ENCODE data around the gene IDI1. TPM values are rescaled to one million over a fixed set of nuclear protein-coding genes. Genes with fewer than 3 reads are reported as not detected.

Gene IDI1
- total and polyA plus RNA-seq, 2 experiments from 2014 or later, result 33.7 to 42.9 TPM

DNA sequence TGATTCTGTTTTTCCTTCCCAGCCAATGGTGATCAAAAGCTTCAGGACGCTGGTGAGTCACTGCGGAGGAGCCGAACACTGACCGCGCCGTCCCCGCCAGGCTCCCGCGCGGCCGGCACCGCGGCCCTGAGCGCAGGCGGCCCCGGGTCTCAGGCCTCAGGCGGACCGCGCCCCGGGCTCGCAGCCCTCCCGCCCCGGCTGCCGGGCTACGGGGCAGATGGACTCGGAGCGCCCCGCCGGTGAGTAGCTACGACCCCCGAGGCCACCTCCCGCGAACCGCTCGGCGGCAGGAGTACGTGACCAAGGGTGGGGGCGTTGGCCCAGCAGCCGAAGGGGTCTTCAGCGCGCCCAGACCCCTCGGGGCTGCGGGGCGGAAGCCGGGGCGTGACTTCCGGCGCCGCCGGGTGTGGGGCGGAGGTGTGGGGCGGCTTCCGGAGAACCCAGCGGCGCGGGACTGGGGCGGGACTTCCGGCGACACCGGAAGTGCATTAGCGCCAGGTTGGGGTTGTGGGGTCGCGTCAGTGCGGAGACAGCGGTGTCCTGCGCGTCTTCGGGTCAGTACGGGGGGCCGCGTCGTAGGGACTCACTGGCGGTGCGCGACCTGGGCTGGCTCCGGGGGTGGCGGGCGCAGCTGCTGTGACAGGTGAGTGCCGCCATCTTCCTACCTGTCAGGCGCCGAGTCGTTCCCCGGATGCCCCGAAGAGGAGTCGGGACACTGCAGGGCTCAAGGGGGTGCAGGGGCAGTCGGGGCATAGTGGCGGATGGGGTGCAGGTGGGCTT lies 7.6 kb upstream of the IDI1 start, which contains the start of gene WDR37:
WDR37 (plus strand) TSS at position 60 of the 780 bp plus-strand sequence. CDS start 15,771 bp downstream, outside the sequence.
- in situ Hi-C loops (cut with MboI), result no loop called here
- Histone ChIP-seq H3K4me2 (ENCODE audit: unreplicated experiment) (peak within 1 kb of the TSS; percentile 93), H4K20me1 (ENCODE audit: insufficient read depth) (peaks cover 5% of the 10 kb centered on the region; the same call in 1 of the 2 replicates), H3F3A (ENCODE audit: insufficient read depth) (peaks cover under 1% of the 10 kb centered on the region; the same call in 1 of the 2 replicates), H3K4me1 (ENCODE audit: insufficient read depth) (peaks cover 27% of the 10 kb centered on the region), H3K36me3 (ENCODE audit: low read depth) (0 out of 2 replicates have a peak, but pooled peaks cover under 1% of the 10 kb centered on the region), H3K9me3 (ENCODE audit: low read depth) (no peaks in the 10 kb centered on the region), H3K27me3 (replicated peaks; ENCODE audit: insufficient read depth) (no peaks in the 10 kb centered on the region), H3K4me3 (peak within 1 kb of the TSS; percentile 83), H3K9me2 (ENCODE audit: insufficient read depth) (no peaks in the 10 kb centered on the region), H3K9ac (peak within 1 kb of the TSS; percentile 96), H3K79me2 (ENCODE audit: insufficient read depth) (peaks cover 94% of the 10 kb centered on the region), H3K27ac (peak within 1 kb of the TSS; percentile 97), H2AFZ (peak within 1 kb of the TSS; percentile 82)
- 0% methylated on average over 32 to 82 of the region's 87 CpGs for whole genome bisulfite sequencing, 2 experiments (ENCODE audit: low coverage in 1 of 2, low lambda C conversion rate in 2 of 2, missing lambda C conversion rate in 2 of 2)
- TF ChIP-seq EZH2 (IDR thresholded peaks at IDR 0.05; ENCODE audit: insufficient read depth, poor library complexity, severe bottlenecking) (no peak), EZH2phosphoT487 (IDR thresholded peaks at IDR 0.05; ENCODE audit: insufficient read depth, low read depth) (no peak)
- DNase-seq, result peak; percentile 97

DNA sequence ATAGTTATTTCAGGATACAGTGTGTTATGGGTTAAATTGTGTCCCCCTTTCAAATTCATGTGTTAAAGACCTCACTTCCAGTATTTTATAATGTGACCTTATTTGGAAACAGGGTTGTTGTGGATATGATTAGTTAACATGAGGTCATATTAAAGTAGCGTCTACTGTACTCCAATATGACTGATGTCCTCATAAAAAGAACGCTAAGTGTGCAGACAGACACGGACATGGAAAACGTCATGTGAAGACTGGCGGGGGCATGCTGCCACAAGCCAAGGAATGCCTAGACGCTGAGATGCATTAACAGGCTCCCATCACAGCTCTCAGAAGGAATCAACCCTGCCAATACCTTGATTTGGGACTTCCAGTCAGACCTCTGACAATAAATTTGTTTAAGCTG lies 5.8 kb upstream of the IDI1 start:
- Histone ChIP-seq H3K79me2 (ENCODE audit: insufficient read depth) (peaks cover 94% of the 10 kb centered on the region), H4K20me1 (ENCODE audit: insufficient read depth) (peaks cover 5% of the 10 kb centered on the region), H3K27me3 (replicated peaks; ENCODE audit: insufficient read depth) (no peaks in the 10 kb centered on the region), H3K9me3 (ENCODE audit: low read depth) (no peaks in the 10 kb centered on the region), H3K36me3 (ENCODE audit: low read depth) (0 out of 2 replicates have a peak, but pooled peaks cover 9% of the 10 kb centered on the region), H3K4me1 (ENCODE audit: insufficient read depth) (peaks cover 41% of the 10 kb centered on the region), H3K9me2 (ENCODE audit: insufficient read depth) (no peaks in the 10 kb centered on the region), H2AFZ (no peak overlapping the region), H3K4me3 (peak overlapping the region; percentile 83), H3F3A (ENCODE audit: insufficient read depth) (peaks cover 19% of the 10 kb centered on the region), H3K27ac (peak overlapping the region; percentile 97), H3K4me2 (ENCODE audit: unreplicated experiment) (peak overlapping the region; percentile 93), H3K9ac (peak overlapping the region; percentile 96)
- TF ChIP-seq EZH2phosphoT487 (IDR thresholded peaks at IDR 0.05; ENCODE audit: insufficient read depth, low read depth) (no peak), EZH2 (IDR thresholded peaks at IDR 0.05; ENCODE audit: insufficient read depth, poor library complexity, severe bottlenecking) (no peak)
- in situ Hi-C loops (cut with MboI), result no loop called here
- 18% methylated on average over 6 of the region's 6 CpGs for WGBS, 2 experiments (ENCODE audit: low coverage in 1 of 2, low lambda C conversion rate in 2 of 2, missing lambda C conversion rate in 2 of 2)
- peak; percentile 61 for DNase-seq

DNA sequence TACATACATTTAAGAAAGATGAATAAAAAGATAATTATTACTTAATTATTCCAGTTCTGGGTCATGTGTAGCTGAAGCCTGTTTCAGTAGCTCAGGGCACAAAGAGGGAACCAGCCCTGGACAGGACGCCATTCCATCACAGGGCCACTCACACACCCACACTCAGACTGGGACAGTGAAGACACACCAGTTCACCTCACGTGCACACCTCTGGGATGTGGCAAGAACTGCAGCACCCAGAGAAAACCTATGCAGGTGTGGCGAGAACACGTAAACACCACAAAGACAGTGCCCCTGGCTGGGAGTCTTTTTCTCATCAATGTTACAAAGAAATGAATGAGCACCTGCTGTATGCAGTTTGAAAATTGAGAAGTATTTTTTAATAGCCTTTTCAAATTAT lies 1.6 kb upstream of the IDI1 start:
- peak overlapping the region; percentile 94 for H3K4me2 ChIP-seq (ENCODE audit: unreplicated experiment)
- in situ Hi-C loops (cut with MboI), result no loop called here
- H4K20me1 ChIP-seq (ENCODE audit: insufficient read depth), result no peaks in the 10 kb centered on the region; the same call in 1 of the 2 replicates
- H3K4me3 ChIP-seq, result peak overlapping the region; percentile 91
- 0 out of 2 replicates have a peak, but pooled peaks cover 9% of the 10 kb centered on the region for H3K36me3 ChIP-seq (ENCODE audit: low read depth)
- WGBS, 2 experiments (ENCODE audit: low coverage in 1 of 2, low lambda C conversion rate in 2 of 2, missing lambda C conversion rate in 2 of 2), result 65 to 68% methylated on average over 4 of the region's 4 CpGs
- H3K9ac ChIP-seq, result peak overlapping the region; percentile 96
- H3F3A ChIP-seq (ENCODE audit: insufficient read depth), result peaks cover 22% of the 10 kb centered on the region
- DNase-seq, result peak; percentile 24
- no peaks in the 10 kb centered on the region for H3K9me2 ChIP-seq (ENCODE audit: insufficient read depth)
- no peak overlapping the region for H2AFZ ChIP-seq
- H3K79me2 ChIP-seq (ENCODE audit: insufficient read depth), result peaks cover 81% of the 10 kb centered on the region
- no peaks in the 10 kb centered on the region for H3K27me3 ChIP-seq (replicated peaks; ENCODE audit: insufficient read depth)
- H3K9me3 ChIP-seq (ENCODE audit: low read depth), result no peaks in the 10 kb centered on the region
- H3K4me1 ChIP-seq (ENCODE audit: insufficient read depth), result peaks cover 35% of the 10 kb centered on the region
- peak overlapping the region; percentile 97 for H3K27ac ChIP-seq
- TF ChIP-seq EZH2 (IDR thresholded peaks at IDR 0.05; ENCODE audit: insufficient read depth, poor library complexity, severe bottlenecking) (no peak), EZH2phosphoT487 (IDR thresholded peaks at IDR 0.05; ENCODE audit: insufficient read depth, low read depth) (no peak)

DNA sequence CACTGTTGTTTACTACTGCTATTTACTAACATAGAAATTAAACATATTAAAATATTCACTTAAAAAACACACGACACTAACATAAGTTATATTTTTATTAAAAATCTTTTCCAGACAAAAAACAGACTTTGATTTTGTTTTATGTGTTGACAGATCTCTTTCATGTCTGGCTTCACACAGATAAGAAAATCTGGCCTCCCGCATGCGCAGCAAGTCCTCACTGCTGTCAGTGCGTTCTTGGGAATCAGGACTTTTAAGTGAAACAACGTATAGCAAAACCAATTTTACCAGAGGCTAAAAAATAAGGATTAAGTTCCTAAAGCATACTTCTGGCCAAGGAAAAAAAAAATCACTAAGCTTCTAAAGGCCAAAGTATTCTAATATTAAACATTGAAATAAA lies 1.2 kb upstream of the IDI1 start:
- Histone ChIP-seq H2AFZ (peak overlapping the region; percentile 78), H3K27me3 (replicated peaks; ENCODE audit: insufficient read depth) (no peaks in the 10 kb centered on the region), H3K4me2 (ENCODE audit: unreplicated experiment) (peak overlapping the region; percentile 94), H3K4me3 (peak overlapping the region; percentile 91), H3F3A (ENCODE audit: insufficient read depth) (peaks cover 22% of the 10 kb centered on the region), H3K9me3 (ENCODE audit: low read depth) (no peaks in the 10 kb centered on the region), H4K20me1 (ENCODE audit: insufficient read depth) (no peaks in the 10 kb centered on the region; the same call in 1 of the 2 replicates), H3K36me3 (ENCODE audit: low read depth) (0 out of 2 replicates have a peak, but pooled peaks cover 9% of the 10 kb centered on the region), H3K9ac (peak overlapping the region; percentile 96), H3K9me2 (ENCODE audit: insufficient read depth) (no peaks in the 10 kb centered on the region), H3K27ac (peak overlapping the region; percentile 97), H3K4me1 (ENCODE audit: insufficient read depth) (peaks cover 31% of the 10 kb centered on the region), H3K79me2 (ENCODE audit: insufficient read depth) (peaks cover 81% of the 10 kb centered on the region)
- peak; percentile 43 for DNase-seq
- in situ Hi-C loops (cut with MboI), result no loop called here
- 16 to 19% methylated on average over 5 of the region's 5 CpGs for WGBS, 2 experiments (ENCODE audit: low coverage in 1 of 2, low lambda C conversion rate in 2 of 2, missing lambda C conversion rate in 2 of 2)
- TF ChIP-seq EZH2phosphoT487 (IDR thresholded peaks at IDR 0.05; ENCODE audit: insufficient read depth, low read depth) (no peak), EZH2 (IDR thresholded peaks at IDR 0.05; ENCODE audit: insufficient read depth, poor library complexity, severe bottlenecking) (no peak)
